ENCODE measurements around the gene CCDC87. TPM values are rescaled to one million over a fixed set of nuclear protein-coding genes. Genes with fewer than 3 reads are reported as not detected.

CCDC87 gene
- total and polyA plus RNA-seq, 7 donors, result 0.06 to 1.1 (median 0.36) TPM; not detected in 1

DNA sequence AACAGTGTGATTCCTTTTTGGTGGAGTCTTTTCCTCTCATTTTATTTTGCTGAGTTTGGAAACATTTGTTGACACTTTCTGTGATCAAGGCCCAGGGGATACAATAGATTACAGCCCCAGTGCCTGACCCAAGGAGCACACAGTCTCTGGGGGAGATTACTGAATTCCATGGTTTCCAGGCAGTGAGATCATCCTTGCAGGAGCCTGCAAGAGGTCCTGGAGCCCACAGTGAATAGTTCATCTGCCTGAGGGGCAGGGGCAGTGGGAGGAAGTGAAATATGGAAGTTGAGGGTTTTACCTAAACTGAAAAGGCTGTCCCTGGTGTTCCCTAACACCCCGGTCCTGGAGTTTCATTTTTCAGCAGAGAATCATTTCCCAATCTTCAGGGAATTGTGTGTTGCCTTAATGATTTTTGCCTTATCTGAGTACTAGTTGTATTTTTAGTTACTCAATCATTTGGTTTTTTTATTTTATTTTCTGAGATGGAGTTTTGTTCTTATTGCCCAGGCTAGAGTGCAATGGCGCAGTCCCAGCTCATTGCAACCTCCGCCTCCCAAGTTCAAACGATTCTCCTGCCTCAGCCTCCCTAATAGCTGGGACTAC is 7.9 kb upstream of the CCDC87 start:
- 87 to 92% (median 88%) methylated on average over 4 of the region's 4 CpGs for WGBS, 3 donors
- no peaks in the 10 kb centered on the region for H3K9me3 ChIP-seq
- H3K27me3 ChIP-seq (ENCODE audit: insufficient read depth in 3 of 3, low read length in 2 of 3), result no peaks in the 10 kb centered on the region
- ATAC-seq (no peak), DNase-seq (no peak)
- H3K4me3 ChIP-seq, result no peak overlapping the region
- H3K36me3 ChIP-seq (ENCODE audit: insufficient read depth in 1 of 2, low read depth in 1 of 2), result peaks cover 0 to 47% of the 10 kb centered on the region in 2 donors
- TF ChIP-seq, protein P1, sequence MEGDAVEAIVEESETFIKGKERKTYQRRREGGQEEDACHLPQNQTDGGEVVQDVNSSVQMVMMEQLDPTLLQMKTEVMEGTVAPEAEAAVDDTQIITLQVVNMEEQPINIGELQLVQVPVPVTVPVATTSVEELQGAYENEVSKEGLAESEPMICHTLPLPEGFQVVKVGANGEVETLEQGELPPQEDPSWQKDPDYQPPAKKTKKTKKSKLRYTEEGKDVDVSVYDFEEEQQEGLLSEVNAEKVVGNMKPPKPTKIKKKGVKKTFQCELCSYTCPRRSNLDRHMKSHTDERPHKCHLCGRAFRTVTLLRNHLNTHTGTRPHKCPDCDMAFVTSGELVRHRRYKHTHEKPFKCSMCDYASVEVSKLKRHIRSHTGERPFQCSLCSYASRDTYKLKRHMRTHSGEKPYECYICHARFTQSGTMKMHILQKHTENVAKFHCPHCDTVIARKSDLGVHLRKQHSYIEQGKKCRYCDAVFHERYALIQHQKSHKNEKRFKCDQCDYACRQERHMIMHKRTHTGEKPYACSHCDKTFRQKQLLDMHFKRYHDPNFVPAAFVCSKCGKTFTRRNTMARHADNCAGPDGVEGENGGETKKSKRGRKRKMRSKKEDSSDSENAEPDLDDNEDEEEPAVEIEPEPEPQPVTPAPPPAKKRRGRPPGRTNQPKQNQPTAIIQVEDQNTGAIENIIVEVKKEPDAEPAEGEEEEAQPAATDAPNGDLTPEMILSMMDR (IDR thresholded peaks at IDR 0.05), result no peak
- H3K27ac ChIP-seq, result no peak overlapping the region
- peaks cover 4% of the 10 kb centered on the region for H3K4me1 ChIP-seq
- intact Hi-C loops (cut with DNase I), result no loop called here

DNA sequence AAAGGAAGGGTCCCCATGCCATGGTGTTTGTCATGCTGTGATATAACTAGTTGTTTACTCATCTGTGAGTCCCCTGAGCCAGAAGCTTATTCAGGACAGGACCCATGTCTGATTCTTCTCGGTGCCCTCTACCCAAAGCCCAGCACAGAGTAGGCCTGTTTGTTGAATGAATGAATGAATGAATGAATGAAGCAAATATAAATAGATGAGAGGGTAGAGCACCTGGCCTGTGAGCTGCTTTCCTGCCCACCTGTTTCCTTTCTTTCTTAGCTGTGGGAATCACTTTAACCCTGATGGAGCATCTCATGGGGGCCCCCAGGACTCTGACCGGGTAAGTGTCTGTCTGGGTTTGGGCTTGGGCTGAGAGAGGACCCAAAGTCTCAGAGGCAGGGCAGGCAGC is 7.4 kb upstream of the CCDC87 start:
- WGBS, 3 donors, result 71 to 89% (median 82%) methylated on average over 2 of the region's 2 CpGs
- Histone ChIP-seq H3K36me3 (ENCODE audit: insufficient read depth in 1 of 2, low read depth in 1 of 2) (peaks cover 0 to 42% of the 10 kb centered on the region in 2 donors), H3K27ac (no peak overlapping the region), H3K4me1 (peaks cover 4% of the 10 kb centered on the region), H3K4me3 (no peak overlapping the region), H3K9me3 (no peaks in the 10 kb centered on the region), H3K27me3 (ENCODE audit: insufficient read depth in 3 of 3, low read length in 2 of 3) (no peaks in the 10 kb centered on the region)
- no peak for ATAC-seq
- TF ChIP-seq, protein P1 (IDR thresholded peaks at IDR 0.05), result no peak
- intact Hi-C loops (cut with DNase I), result no loop called here
- DNase-seq, result no peak

DNA sequence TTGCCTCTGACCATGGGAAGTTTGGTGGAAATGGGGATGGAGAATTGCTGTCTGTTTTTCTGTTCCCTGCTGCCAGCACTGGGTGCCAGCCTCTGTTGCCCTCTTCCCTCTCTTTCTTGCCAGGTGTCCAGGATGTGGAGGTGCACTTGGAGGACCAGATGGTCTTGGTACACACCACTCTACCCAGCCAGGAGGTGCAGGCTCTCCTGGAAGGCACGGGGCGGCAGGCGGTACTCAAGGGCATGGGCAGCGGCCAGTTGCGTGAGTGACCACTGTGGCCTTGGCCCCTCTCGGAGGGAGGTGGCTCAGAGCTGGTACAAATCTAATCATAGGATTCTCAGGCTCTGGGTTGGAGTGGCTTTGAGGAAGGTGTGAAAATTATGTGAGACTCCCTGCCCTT is 6.1 kb upstream of the CCDC87 start:
- Histone ChIP-seq H3K27me3 (ENCODE audit: insufficient read depth in 3 of 3, low read length in 2 of 3) (no peaks in the 10 kb centered on the region), H3K27ac (no peak overlapping the region), H3K9me3 (no peaks in the 10 kb centered on the region), H3K4me1 (peaks cover 9% of the 10 kb centered on the region), H3K36me3 (ENCODE audit: insufficient read depth in 1 of 2, low read depth in 1 of 2) (peaks cover 0 to 32% of the 10 kb centered on the region in 2 donors), H3K4me3 (no peak overlapping the region)
- 87 to 97% (median 92%) methylated on average over 6 of the region's 6 CpGs for WGBS, 3 donors
- no peak for DNase-seq
- intact Hi-C loops (cut with DNase I), result no loop called here
- no peak for ATAC-seq
- TF ChIP-seq, protein P1 (IDR thresholded peaks at IDR 0.05), result no peak

DNA sequence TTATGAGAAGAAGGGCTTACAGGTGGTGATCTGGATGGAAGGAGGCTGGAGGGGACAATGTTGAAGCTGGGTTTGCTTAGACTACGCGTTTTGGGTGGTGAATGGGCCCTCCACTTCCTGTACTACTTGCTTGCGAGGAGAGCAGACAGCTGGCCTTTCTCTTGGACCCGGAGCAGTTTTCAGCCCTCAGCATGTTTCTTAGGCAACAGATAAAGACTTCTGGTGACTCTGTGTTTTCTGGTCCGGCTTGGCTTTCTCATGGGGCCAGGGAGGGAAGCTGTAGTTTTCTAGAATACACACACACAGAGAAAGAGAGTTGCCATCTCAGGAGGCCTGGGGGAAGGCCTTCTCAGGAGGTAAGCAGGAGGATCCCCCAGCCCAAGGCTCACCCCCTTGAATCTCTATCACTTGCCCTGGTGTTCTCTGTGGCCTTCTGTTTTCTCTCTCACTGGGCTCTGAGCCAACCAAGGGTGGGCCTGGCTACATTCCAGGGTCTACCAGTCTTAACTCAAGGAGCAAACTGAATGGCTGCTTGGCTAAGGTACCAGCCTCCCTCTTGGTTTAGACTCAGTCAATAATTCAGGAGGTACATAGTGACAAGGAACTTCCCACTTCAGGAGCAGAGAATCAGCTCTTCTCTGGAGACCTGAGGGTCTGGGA is 2.5 kb upstream of the CCDC87 start:
- ATAC-seq (no peak), DNase-seq (peak in 1 of 2 donors; percentile 18)
- WGBS, 3 donors, result 56 to 68% (median 60%) methylated on average over 5 of the region's 5 CpGs
- Histone ChIP-seq H3K4me1 (peaks cover 15% of the 10 kb centered on the region), H3K36me3 (ENCODE audit: insufficient read depth in 1 of 2, low read depth in 1 of 2) (peaks cover 0 to 15% of the 10 kb centered on the region in 2 donors), H3K9me3 (no peaks in the 10 kb centered on the region), H3K27me3 (ENCODE audit: insufficient read depth in 3 of 3, low read length in 2 of 3) (no peaks in the 10 kb centered on the region), H3K4me3 (no peak overlapping the region), H3K27ac (no peak overlapping the region)
- TF ChIP-seq, protein P1 (IDR thresholded peaks at IDR 0.05), result no peak
- intact Hi-C loops (cut with DNase I), result no loop called here
